GM10266 (cell line): Measurements from ENCODE around the gene TTN.

Experiments used
- DNase-seq: peaks from one replicate; pipeline ENCODE4 v3.0.0; 2012; ENCODE audit errors: extremely low spot score
- TF ChIP-seq, protein P1 (sequence below): IDR thresholded peaks from 2 replicates; pipeline ENCODE4 v1.5.1; 2012; ENCODE audit warnings: mild to moderate bottlenecking, low read depth; ENCODE audit not compliant: control insufficient read depth, insufficient read depth; ENCODE audit errors: missing control alignments

The TTN gene

DNA sequence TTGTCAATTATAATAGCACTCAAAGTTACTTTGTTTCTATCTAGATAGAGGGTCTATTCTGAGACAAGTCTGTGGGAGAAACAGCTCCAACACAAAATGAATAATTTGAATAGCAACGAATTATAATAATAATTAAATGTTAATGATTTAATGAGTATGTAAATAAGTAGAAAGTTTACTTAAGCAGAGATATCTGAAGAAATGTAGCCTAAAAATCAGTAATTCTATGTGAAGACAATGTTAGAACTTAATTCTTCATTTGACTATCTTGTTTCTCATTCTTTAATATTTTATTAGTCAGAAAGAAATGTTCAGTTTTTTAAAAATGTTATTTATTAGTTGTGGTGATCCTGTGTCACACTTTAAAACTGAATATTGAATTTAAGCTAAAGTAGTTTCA lies 165.7 kb downstream of the TTN start:
- no peak for DNase-seq
- TF ChIP-seq, protein P1, sequence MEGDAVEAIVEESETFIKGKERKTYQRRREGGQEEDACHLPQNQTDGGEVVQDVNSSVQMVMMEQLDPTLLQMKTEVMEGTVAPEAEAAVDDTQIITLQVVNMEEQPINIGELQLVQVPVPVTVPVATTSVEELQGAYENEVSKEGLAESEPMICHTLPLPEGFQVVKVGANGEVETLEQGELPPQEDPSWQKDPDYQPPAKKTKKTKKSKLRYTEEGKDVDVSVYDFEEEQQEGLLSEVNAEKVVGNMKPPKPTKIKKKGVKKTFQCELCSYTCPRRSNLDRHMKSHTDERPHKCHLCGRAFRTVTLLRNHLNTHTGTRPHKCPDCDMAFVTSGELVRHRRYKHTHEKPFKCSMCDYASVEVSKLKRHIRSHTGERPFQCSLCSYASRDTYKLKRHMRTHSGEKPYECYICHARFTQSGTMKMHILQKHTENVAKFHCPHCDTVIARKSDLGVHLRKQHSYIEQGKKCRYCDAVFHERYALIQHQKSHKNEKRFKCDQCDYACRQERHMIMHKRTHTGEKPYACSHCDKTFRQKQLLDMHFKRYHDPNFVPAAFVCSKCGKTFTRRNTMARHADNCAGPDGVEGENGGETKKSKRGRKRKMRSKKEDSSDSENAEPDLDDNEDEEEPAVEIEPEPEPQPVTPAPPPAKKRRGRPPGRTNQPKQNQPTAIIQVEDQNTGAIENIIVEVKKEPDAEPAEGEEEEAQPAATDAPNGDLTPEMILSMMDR = no peak

DNA sequence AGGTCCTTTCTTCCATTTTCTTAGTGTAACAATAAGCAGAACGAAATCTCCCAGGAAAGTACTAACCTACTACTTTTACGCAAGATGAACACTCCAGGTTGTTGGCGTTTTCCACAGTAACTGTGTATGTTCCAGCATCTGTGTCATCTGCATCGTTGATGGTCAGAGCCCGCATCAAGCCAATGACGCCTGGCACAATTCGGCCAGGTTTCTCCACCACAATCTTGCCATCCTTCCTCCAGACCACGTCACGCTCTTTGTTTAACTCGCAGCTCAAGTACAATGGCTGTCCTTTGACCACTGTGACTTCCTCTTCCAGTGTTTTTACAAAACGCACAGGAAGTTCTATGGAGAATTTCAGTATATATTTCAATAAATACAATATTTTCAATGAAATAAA lies 171.3 kb downstream of the TTN start:
- no peak for DNase-seq
- TF ChIP-seq, protein P1 = no peak

DNA sequence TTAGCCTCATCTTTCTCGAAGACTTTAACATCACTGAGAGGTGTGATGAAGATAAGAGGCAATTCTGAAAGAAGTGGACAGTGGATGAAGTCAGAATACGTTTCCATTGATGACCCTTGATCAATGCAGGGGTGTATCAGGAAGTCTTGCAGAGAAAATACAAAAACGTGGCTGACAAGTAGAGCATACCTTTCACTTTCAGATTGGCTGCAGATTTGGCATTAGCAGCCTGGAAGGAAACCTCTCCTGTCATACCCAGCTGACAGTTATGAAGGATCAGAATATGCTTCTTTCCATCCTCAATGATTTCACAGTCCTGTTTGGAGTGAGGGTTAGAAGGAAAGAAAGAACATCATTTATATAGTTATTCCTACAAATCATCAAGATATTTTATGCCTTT lies 174.5 kb downstream of the TTN start:
- TF ChIP-seq, protein P1 = no peak
- DNase-seq = no peak

DNA sequence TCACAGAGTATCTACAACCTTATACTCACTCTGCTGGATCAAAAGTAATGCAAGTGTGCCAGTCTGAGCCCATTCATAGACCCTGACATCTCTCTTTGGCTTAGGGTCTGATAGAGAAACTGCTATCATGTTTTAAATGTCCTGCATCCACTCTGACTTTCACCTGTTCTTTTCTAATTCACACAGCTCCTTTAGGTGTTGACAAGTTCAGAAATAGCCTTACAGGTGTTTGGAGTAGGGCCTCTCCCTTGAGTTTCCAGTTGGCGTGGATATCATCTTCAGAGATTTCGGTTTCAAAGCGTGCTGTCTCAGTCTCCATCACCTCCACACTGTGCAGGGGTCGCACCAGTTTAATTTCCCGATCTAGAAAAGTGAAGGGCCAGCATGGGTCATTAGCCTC lies 176.6 kb downstream of the TTN start:
- no peak for DNase-seq
- TF ChIP-seq, protein P1 = no peak

DNA sequence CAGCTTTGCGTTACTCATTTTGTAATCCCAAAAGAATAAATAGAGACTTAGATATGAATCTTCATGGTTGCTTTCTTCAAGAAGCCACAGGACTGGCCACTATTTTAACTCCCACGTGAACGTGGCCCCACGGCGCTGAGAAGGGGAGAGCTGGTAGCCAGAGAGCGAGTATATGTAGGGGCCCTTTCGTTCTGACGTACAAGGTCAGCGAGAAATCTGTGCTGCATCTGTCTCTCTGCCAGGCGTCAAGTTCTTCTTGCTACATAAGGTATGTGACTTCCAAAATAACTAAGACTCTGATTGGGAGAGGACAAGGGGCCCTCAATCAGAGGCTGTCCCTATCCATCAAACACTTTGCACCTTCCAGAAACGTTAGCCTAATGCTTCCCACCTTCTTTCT lies 177.8 kb downstream of the TTN start:
- no peak for DNase-seq
- TF ChIP-seq, protein P1 = no peak

DNA sequence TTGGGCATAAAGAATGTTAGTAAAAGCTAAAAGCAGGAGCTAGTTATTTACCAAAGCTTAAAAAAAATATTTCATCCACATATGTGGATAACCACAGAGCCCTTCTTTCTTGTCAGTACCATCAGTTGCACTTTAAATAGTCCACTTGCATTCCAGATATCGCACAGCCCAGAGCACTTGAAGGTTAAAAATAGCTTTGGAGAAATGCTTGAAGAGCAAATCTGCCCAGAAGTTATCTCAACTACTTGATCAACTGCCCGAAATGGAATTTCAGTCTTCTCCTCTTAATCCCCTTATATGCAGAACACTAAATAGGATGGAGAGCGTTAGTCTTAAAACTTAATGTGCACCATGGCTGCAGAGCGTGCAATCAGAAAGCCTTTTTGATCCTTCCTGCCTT lies 178.6 kb downstream of the TTN start:
- DNase-seq = no peak
- TF ChIP-seq, protein P1 = no peak

DNA sequence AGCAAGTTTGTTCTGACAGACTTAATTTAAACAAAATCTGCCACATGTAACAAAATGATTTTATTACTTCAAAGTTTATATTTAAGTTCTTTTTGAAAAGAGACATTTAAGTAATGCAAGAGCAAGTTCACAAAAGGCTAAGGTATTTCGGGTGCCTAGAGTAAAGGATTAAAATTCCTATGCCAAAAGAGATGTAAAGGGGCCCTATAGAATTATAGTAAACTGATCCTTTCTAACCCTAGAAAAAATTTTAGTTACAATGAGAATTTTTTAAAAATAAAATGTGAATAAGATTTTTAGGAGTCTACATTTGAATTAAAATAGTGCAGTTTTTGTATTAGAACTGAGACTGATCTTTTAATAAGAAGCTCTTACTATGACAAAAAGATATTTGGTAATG lies 179.8 kb downstream of the TTN start:
- no peak for DNase-seq
- TF ChIP-seq, protein P1 = no peak
